Stimulated activated CD8-positive, alpha-beta memory T cell treated with anti-CD3 and anti-CD28 coated beads, Interleukin-7, amount 100 ng/mL, for 1 hour (primary cell): Measurements from ENCODE around the gene TTC1.
"Not testable (repeated sequence)": the region's sequence is repeated elsewhere in the genome, so short reads cannot be mapped to it uniquely, and the experiment has no call there.

Experiments
- DNase-seq, 2 donors: peaks; one replicate each; pipeline ENCODE4 v3.0.0-alpha.2; 2020; ENCODE audit warnings: low read depth in 2 of 2

The TTC1 gene

GRCh38 chr5:160042671-160043070 lies 33.7 kb downstream of the TTC1 start:
- DNase-seq = no peak

- no peak for DNase-seq
These were observed 35.5 kb downstream of the TTC1 start for GRCh38 chr5:160044391-160044804.

- no peak for DNase-seq
These were observed 36.0 kb downstream of the TTC1 start for GRCh38 chr5:160044967-160045366.

GRCh38 chr5:160047423-160047822 lies 38.5 kb downstream of the TTC1 start:
- no peak for DNase-seq

GRCh38 chr5:160048131-160048530 lies 39.2 kb downstream of the TTC1 start:
- no peak for DNase-seq

GRCh38 chr5:160049099-160049498 lies 40.2 kb downstream of the TTC1 start:
- DNase-seq = no peak

- no peak for DNase-seq
These were observed 45.1 kb downstream of the TTC1 start for GRCh38 chr5:160054047-160054446.

- DNase-seq = no peak
These were observed 45.9 kb downstream of the TTC1 start for GRCh38 chr5:160054831-160055230.

- no peak for DNase-seq
These were observed 48.3 kb downstream of the TTC1 start for GRCh38 chr5:160057256-160057655.

GRCh38 chr5:160060001-160060400 lies 51.1 kb downstream of the TTC1 start:
- DNase-seq = no peak

- DNase-seq = no peak
These were observed 52.8 kb downstream of the TTC1 start for GRCh38 chr5:160061770-160062169.

- no peak for DNase-seq
These were observed 55.5 kb downstream of the TTC1 start for GRCh38 chr5:160064417-160064810.

- no peak for DNase-seq
These were observed 56.2 kb downstream of the TTC1 start for GRCh38 chr5:160064995-160065614.

GRCh38 chr5:160069120-160069519 lies 60.2 kb downstream of the TTC1 start:
- not testable (repeated sequence) for DNase-seq

GRCh38 chr5:160071516-160071915 lies 62.6 kb downstream of the TTC1 start:
- DNase-seq = no peak

GRCh38 chr5:160071916-160072315 lies 63.0 kb downstream of the TTC1 start:
- DNase-seq = no peak

- no peak for DNase-seq
These were observed 66.1 kb downstream of the TTC1 start for GRCh38 chr5:160075073-160075472.

GRCh38 chr5:160076997-160077396 lies 68.1 kb downstream of the TTC1 start:
- no peak for DNase-seq

- no peak for DNase-seq
These were observed 70.8 kb downstream of the TTC1 start for GRCh38 chr5:160079753-160080152.

- no peak for DNase-seq
These were observed 72.6 kb downstream of the TTC1 start for GRCh38 chr5:160081495-160081894.

GRCh38 chr5:160082614-160083500 lies 73.9 kb downstream of the TTC1 start:
- no peak for DNase-seq

GRCh38 chr5:160083501-160083900 lies 74.6 kb downstream of the TTC1 start:
- DNase-seq = no peak

GRCh38 chr5:160084144-160084543 lies 75.2 kb downstream of the TTC1 start:
- no peak for DNase-seq
